ENCODE data around the gene WHRN.
A peak's percentile ranks its signal among the peaks of the same experiment; 100 is the strongest.

WHRN gene

DNA sequence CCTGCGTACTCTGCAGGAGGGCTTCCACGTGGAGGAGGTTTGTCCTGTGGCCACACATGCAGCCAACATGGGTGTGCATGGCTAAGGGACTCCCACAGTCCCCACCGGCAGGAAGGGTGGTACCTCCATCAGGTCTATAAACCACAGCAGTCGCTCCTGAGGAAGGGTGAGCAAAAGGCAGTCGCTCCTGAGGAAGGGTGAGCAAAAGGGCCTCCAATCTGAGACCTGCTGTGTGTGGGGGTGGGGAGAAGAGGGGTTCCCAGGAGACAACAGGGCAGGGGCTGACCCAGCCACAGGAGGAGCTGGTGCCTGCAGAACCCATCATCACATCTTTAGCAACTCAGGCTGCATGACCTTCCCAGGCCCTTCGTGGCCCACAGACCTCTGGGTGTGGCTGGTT is 87.2 kb downstream of the WHRN start:
- no peak for DNase-seq (ENCODE audit: low spot score)

DNA sequence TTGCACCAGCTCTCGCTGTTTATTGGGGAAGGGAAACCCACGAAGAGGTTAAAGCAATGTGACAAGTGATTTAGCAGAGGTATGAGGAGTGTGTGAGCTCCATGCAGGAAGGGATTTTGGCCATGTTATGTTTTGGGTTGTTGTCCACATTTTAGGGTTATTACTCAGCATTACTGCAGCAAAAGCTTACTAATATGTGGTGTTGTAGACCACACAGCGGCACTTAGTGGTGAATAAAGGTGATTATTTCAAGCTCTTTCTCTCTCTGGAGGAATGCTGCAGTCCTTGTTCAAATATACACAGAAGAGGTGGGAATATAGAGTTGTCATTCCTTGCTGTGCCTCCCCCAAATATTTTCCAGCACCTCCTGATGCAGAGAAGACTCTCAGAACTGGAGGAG is 87.8 kb downstream of the WHRN start:
- no peak for DNase-seq (ENCODE audit: low spot score)

DNA sequence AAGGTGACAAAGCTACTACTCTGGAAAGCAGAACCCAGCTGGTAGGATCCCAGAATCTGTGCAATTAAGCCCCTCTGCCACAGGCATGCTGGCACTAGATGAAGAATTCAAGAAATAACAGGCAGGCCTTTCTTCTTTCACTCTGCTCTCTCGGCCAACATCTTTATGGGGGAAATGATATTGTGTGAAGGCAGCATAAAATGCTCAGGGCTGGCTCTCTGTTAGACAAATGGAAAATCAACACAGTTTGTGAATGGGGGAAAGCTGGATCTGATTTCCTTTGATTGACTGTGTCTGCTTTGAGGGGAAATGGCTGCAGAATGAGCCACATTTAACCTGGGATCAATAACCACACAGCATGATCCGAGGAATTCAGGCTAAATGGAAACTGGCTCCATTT is 88.4 kb downstream of the WHRN start:
- DNase-seq (ENCODE audit: low spot score): no peak

- DNase-seq (ENCODE audit: low spot score): no peak
Observed at GRCh38 chr9:114416290-114416689, 89.0 kb downstream of the WHRN start.

GRCh38 chr9:114414346-114414745 is 90.9 kb downstream of the WHRN start:
- DNase-seq (ENCODE audit: low spot score): no peak

DNA sequence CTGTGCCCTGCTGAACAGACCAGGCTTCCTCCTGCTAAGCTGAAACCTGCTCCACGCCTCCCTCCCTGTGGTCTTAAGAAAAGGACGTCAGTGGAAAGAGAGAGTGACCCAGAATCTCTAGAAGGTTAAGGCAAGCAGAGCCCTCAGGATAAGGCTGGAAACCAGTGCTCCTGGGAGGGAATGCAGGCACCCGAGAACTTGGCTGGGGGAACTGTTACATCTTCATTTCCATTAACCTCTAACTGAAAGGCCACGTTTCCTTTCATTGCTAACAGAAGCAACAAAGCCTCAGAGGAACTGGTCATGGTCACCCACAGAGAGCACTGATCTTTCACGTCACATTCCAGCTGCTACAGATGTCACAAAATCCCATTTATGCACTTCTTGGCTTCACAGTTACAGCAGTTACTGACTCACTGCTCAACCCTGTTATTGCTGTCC is 91.4 kb downstream of the WHRN start:
- no peak for DNase-seq (ENCODE audit: low spot score)

DNA sequence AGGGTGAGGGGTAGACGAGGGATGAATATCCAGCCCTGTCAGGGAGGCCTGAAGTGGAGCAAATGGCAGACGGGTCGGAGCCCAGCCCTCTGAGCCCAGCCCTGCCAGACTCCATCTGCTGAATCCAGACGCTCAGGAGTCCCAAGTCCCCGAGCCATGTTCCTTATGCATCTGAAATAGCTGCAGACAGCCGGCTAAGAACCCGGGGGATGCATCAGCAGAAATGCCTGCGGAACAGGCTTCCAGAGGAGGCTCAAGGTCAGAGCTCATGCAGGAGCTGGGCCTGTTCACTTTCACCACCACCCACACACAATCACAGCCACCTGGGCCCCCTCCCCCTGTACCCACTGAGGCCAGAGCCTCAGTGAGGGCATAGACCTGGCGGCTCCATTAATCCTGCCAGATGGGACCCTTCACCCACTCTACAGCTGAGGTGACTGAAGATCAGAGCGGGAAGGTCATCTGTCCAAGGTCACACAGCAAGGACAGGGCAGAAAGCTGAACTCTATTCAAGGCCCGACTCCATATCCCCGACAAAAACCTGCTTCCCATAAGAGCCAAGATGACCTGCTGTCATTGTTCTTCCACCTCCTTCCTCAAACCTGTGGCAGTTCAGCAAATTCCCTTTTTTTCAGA is 93.1 kb downstream of the WHRN start:
- no peak for DNase-seq (ENCODE audit: low spot score)

DNA sequence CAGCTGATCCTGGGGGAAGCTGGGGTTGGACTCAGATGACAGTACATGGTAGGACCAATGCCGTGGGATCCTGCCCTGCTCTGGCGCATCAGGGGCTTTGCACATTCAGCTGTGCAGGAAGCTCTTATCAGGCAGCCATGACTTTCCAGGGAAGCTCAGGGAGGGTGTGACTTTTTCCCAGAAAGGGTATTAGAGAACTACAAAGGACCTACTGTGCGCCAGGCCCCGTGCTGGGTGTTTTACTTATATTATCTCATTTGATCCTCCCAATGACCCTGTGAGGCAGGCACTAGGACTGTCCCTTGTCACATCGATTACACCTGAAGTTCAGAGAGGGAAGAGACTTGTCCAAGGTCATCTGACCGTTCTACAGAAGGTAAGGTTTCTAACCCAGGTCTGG is 93.8 kb downstream of the WHRN start:
- no peak for DNase-seq (ENCODE audit: low spot score)

DNA sequence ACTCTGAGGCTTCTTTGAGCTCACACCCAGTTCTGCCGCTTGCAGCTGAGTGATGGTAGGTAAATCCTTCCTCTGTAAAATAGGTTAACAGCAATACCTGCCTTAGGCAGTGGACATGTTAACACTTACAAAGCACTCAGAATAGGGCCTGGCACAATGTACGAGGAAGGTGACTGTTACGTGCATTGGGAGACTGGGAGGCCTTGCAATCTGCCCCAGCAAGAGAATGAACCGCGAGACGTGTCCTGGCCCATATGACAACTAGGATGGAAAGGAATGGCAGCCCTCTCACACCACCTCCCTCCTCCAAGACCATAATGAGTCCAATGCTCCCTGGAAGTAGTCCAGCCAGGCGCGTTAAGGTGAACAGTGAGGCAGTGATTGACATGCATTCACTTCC is 94.4 kb downstream of the WHRN start:
- no peak for DNase-seq (ENCODE audit: low spot score)

DNA sequence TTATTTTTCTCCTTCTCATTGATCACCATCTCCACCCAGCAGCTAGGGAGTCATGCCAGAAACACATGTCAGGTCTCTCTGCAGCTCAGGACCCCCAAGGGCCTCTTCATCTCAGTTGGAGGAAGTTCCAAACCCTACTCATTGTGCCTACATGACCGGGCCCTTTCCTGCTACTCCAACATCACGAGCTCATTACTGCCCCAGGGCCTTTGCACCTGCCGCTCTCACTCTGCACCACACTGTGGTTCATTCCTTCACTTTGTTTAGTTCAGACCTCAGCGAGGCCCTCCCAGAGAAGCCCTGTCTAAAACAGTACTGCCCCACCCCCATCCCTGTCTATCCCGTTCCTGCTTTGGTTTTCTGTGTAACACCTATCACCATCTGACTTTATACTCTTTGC is 95.4 kb downstream of the WHRN start:
- no peak for DNase-seq (ENCODE audit: low spot score)

GRCh38 chr9:114409103-114409780 is 96.0 kb downstream of the WHRN start:
- DNase-seq (ENCODE audit: low spot score): no peak

DNA sequence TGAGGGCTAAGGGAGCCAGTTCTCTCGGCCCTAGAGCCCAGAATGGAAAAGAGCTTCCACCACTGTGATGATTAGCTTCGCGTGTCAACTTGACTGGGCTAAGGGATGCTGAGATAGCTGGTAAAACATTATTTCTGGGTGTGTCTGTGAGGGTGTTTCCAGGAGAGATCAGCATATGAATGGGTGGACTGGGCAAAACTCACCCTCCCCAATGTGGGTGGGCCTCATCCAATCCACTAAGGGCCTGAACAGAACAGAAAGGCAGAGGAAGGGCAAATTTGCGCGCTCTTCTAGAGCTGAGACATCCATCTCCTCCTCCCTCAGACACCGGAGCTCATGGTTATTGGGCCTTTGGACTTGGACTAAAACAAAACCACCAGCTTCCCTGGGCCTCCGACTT is 96.6 kb downstream of the WHRN start:
- DNase-seq (ENCODE audit: low spot score): no peak

- no peak for DNase-seq (ENCODE audit: low spot score)
Observed at GRCh38 chr9:114407889-114408288, 97.4 kb downstream of the WHRN start.

- no peak for DNase-seq (ENCODE audit: low spot score)
Observed at GRCh38 chr9:114406441-114406840, 98.8 kb downstream of the WHRN start.

- peak; percentile 91 for DNase-seq (ENCODE audit: low spot score)
Observed at GRCh38 chr9:114405294-114406034, 99.8 kb downstream of the WHRN start.

DNA sequence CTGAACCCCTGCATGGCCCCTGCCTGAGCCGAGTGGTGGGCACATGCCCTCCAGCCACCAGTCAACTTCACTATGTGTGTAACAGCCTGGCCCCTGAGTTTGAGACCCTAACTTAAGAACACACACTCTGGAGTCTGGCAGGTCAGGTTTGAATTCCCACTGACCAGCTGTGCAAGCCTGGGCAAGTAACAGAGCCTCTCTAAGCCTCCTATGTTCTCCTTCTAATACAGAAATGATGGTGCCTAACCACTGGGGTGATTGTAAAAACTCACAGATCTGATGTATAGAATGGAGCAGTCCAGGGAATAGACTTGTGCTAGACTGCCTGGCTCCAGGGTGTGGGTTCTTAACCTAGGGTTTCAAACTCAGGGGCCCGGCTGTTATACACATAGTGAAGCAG is 100.7 kb downstream of the WHRN start:
- DNase-seq (ENCODE audit: low spot score): no peak

- no peak for DNase-seq (ENCODE audit: low spot score)
Observed at GRCh38 chr9:114403153-114403756, 102.0 kb downstream of the WHRN start.

DNA sequence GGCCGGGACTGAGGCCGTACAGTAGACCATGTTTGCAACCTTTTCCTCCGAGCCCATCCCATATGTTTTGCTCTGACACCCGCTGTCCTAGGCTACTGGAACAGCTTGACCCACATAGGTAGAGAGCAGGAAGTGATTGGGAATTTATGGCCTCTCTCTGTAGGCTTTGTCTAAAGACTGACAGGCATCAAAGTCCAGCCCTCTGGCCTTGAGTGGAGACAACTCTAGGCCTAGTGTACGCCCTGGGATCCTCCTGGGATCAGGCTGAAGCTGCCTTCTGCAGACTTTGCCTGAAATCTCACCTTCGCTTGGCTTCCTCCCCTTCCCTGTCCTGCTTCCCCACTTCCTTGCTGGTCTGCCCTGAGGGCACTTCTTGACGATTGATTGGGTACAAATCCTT is 103.9 kb downstream of the WHRN start:
- DNase-seq (ENCODE audit: low spot score): no peak

DNA sequence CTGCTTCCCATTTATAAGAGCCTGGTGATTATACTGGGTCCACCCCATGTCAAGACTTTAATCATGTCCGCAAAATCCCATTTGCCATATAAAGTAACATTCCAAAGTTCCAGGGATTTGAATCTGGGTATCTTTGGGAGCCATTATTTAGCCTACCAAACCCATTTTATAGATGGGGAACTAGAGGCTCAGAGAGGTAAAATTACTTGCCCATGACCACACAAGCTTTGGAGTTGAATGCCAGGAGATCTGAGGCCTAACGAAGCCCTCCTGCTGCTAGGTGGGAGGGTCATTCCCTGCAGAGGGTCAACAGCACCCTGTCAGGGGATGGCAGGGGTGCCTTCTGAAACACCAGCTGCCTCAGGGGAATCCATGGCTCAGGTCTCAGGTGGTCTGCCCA is 104.5 kb downstream of the WHRN start:
- no peak for DNase-seq (ENCODE audit: low spot score)

GRCh38 chr9:114400219-114400618 is 105.1 kb downstream of the WHRN start:
- DNase-seq (ENCODE audit: low spot score): no peak

GRCh38 chr9:114399381-114399780 is 105.9 kb downstream of the WHRN start:
- no peak for DNase-seq (ENCODE audit: low spot score)

DNA sequence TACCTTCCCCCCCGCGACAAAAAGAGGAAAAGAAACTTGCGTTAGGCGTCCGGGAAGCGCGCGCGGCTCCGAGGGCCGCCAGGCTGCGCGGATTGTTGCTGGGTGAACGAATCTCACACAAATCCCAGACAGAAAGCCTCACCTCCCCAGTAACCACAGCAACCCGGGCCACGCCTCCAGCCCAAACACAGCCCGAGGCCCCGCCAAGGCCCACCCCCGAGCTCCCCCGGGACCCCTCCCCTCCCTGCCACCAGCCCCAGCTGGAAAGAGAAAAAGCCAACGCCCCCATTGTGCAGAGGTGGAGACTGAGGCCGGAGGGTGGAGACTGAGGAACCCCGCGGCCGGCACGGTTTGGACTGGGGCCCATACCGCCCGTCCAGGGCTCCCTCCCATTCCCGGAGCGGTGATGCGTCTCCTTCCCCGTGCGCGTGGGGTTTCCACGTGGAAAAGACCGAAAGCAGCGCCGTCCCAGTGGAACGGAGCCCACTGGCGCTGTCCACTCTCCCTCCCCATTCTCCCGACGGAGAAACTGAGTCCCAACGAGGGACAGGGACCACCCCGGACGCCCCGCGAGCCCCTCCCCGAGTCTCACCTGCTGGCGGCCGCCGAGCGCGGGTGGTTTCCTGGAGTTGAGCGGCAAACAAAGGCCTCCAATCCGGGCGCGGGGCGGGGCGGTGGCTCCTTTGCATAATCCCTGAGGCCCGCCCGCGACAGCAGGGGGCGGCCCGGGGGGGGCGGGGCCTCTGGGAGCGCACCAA is 107.2 kb downstream of the WHRN start:
- peak; percentile 96 for DNase-seq (ENCODE audit: low spot score)

Measured in NAMALWA (cell line).